Endothelial cell of umbilical vein (primary cell): ENCODE data around the gene ZBTB18. TPM values are rescaled to one million over a fixed set of nuclear protein-coding genes. Genes with fewer than 3 reads are reported as not detected.

ENCODE experiments used
- BruUV-seq: library from RNA; stranded (reverse); fragments of 400-500 nt; replicated peaks from 2 replicates; lab custom pipeline; 2021; lab: Mats Ljungman, UMichigan
- CTCF ChIA-PET: fragments of 300-600, 350-600 bp; sonication (Branson Sonifier 250); formaldehyde crosslinking; loops from one replicate; lab custom pipeline; 2021; ENCODE audit warnings: antibody characterized with exemption, inconsistent platforms; lab: Charles Lee
- POLR2A ChIA-PET: fragments of 300-600, 350-600 bp; sonication (Branson Sonifier 250); formaldehyde crosslinking; loops from one replicate; lab custom pipeline; 2021; ENCODE audit warnings: antibody characterized with exemption, inconsistent platforms; lab: Charles Lee
- DNase-seq: peaks from one replicate; pipeline ENCODE4 v3.0.0-alpha.2; 2011; ENCODE audit warnings: low read depth, low spot score
- FAIRE-seq: peaks from 2 replicates; lab custom pipeline; 2011; peaks lifted over from hg19 to GRCh38; lab: Jason Lieb, UNC
- H2AFZ ChIP-seq: 2 replicates; pipeline ENCODE4 v1.6.0; 2012; ENCODE audit warnings: low read depth, low read length, control low read depth, inconsistent platforms
- H3K27ac ChIP-seq: 2 replicates; pipeline ENCODE4 v1.5.1; 2011; ENCODE audit warnings: low read depth, mild to moderate bottlenecking, control low read depth, low read length, moderate library complexity; ENCODE audit not compliant: insufficient read depth
- H3K27me3 ChIP-seq, 2 experiments: 2 replicates each; pipeline versions ENCODE4 v1.6.0 to v1.6.1; 2011; ENCODE audit warnings: low read length in 2 of 2, mixed read lengths in 1 of 2; ENCODE audit not compliant: control insufficient read depth in 2 of 2, insufficient read depth in 2 of 2
- H3K36me3 ChIP-seq, 2 experiments: 2 replicates in 1 of 2; 3 replicates in 1 of 2; pipeline ENCODE4 v1.5.1; 2011; ENCODE audit warnings: low read length in 2 of 2, mild to moderate bottlenecking in 1 of 2, moderate library complexity in 1 of 2; ENCODE audit not compliant: control insufficient read depth in 2 of 2, insufficient read depth in 2 of 2; ENCODE audit errors: extremely low read depth in 1 of 2
- H3K4me1 ChIP-seq: 3 replicates; pipeline ENCODE4 v1.5.1; 2011; ENCODE audit warnings: mild to moderate bottlenecking, low read length; ENCODE audit not compliant: control insufficient read depth, insufficient read depth; ENCODE audit errors: extremely low read depth
- H3K4me2 ChIP-seq: 2 replicates; pipeline ENCODE4 v1.6.1; 2011; ENCODE audit warnings: low read length, control low read depth, mixed read lengths; ENCODE audit not compliant: insufficient read depth
- H3K4me3 ChIP-seq, 3 experiments: fragments of 200-600 bp in 1 of 3; sonication (generic), shearing (Covaris generic) in 1 of 3; replicated peaks in 1 of 3; 2 replicates each; pipeline ENCODE4 v1.5.1; 2011 to 2016; ENCODE audit warnings: control low read depth in 3 of 3, low read length in 3 of 3, mild to moderate bottlenecking in 2 of 3, inconsistent platforms in 1 of 3, low read depth in 1 of 3, moderate library complexity in 1 of 3; ENCODE audit not compliant: insufficient read depth in 1 of 3
- H3K79me2 ChIP-seq: 2 replicates; pipeline ENCODE4 v1.6.0; 2012; ENCODE audit warnings: low read length, inconsistent platforms; ENCODE audit not compliant: control insufficient read depth, insufficient read depth
- H3K9ac ChIP-seq: replicated peaks from 2 replicates; pipeline ENCODE3; 2011; ENCODE audit warnings: low read length, control low read depth; ENCODE audit not compliant: insufficient read depth; ENCODE audit errors: extremely low read depth
- H3K9me1 ChIP-seq: replicated peaks from 3 replicates; pipeline ENCODE4 v1.6.0; 2011; ENCODE audit warnings: mild to moderate bottlenecking, low read length; ENCODE audit not compliant: control insufficient read depth, insufficient read depth; ENCODE audit errors: extremely low read depth
- H3K9me3 ChIP-seq: replicated peaks from 2 replicates; pipeline ENCODE4 v1.5.1; 2012; ENCODE audit warnings: low read length, inconsistent platforms; ENCODE audit not compliant: control insufficient read depth, insufficient read depth
- H4K20me1 ChIP-seq: replicated peaks from 2 replicates; pipeline ENCODE3; 2011; ENCODE audit warnings: mild to moderate bottlenecking, low read length; ENCODE audit not compliant: control insufficient read depth, insufficient read depth; ENCODE audit errors: extremely low read depth
- EZH2 ChIP-seq: IDR thresholded peaks from 2 replicates; pipeline ENCODE4 v1.6.1; 2012; ENCODE audit warnings: borderline replicate concordance, low read depth, mild to moderate bottlenecking, moderate library complexity, low read length, inconsistent platforms; ENCODE audit not compliant: severe bottlenecking
- FOS ChIP-seq: IDR thresholded peaks from 2 replicates; pipeline ENCODE4 v1.6.1; 2011; ENCODE audit warnings: mild to moderate bottlenecking, low read length, moderate library complexity, borderline replicate concordance; ENCODE audit not compliant: insufficient read depth
- GATA2 ChIP-seq: IDR thresholded peaks from 2 replicates; pipeline ENCODE4 v1.7.0; 2011; ENCODE audit warnings: low read depth, mild to moderate bottlenecking, moderate library complexity, mixed read lengths, low read length; ENCODE audit not compliant: insufficient read length, insufficient read depth
- JUN ChIP-seq: IDR thresholded peaks from 2 replicates; pipeline ENCODE4 v1.6.1; 2011; ENCODE audit warnings: borderline replicate concordance, low read depth; ENCODE audit not compliant: insufficient read length, insufficient read depth
- MYC ChIP-seq: IDR thresholded peaks from one replicate; pipeline ENCODE4 v1.6.1; 2011; ENCODE audit warnings: mild to moderate bottlenecking, low read depth, low read length
- POLR2A ChIP-seq: IDR thresholded peaks from 2 replicates; pipeline ENCODE4 v1.6.1; 2012; ENCODE audit warnings: low read depth, mild to moderate bottlenecking, control low read depth, low read length
- POLR2AphosphoS5 ChIP-seq: IDR thresholded peaks from 2 replicates; pipeline ENCODE4 v1.6.1; 2012; ENCODE audit warnings: low read depth, mild to moderate bottlenecking, control low read depth, low read length, moderate library complexity; ENCODE audit not compliant: insufficient read depth
- dilution Hi-C: fragments of 300-500 bp; cut with MboI; formaldehyde crosslinking; loops from one replicate; pipeline ENCODE4 v1.15.0; 2019; ENCODE audit warnings: low sequenced_read_pairs; ENCODE audit not compliant: extremely low pct_ligation_motif_present
- intact Hi-C: fragments of 100-400 bp; cut with micrococcal nuclease; formaldehyde crosslinking; loops from one replicate; pipeline ENCODE4 v1.10.0; 2022
- polyA plus RNA-seq, 4 experiments: library from polyadenylated mRNA; depleted of rRNA in 3 of 4; stranded (reverse) in 3 of 4; unstranded in 1 of 4; fragments of >200 nt; gene quantifications; 2 replicates each; pipeline versions ENCODE4 v1.2.1 to v1.2.3, GENCODE V29; 2011 to 2012; ENCODE audit warnings: missing spikeins in 1 of 4
- total RNA-seq: library from RNA; stranded (reverse); gene quantifications from 2 replicates; pipeline ENCODE4 v1.2.3, GENCODE V29; 2021
- TF ChIP-seq, protein P1 (sequence below): IDR thresholded peaks from 2 replicates; pipeline ENCODE4 v1.6.1; 2011; ENCODE audit not compliant: insufficient read depth, insufficient read length
- TF ChIP-seq, protein P2 (sequence below), 2 donors: IDR thresholded peaks; 1 replicate in 1 of 2; 2 replicates in 1 of 2; pipeline ENCODE4 v1.5.1; 2011; ENCODE audit warnings: low read length in 2 of 2, mild to moderate bottlenecking in 2 of 2, moderate library complexity in 2 of 2, control low read depth in 1 of 2, inconsistent platforms in 1 of 2, low read depth in 1 of 2; ENCODE audit not compliant: insufficient read depth in 1 of 2; ENCODE audit errors: extremely low read depth in 1 of 2

Gene ZBTB18
- total and polyA plus RNA-seq, 2 donors (not counting 3 experiments of a cell fraction or from before 2014, with no cell fraction given): 15.5 to 21.1 TPM

DNA sequence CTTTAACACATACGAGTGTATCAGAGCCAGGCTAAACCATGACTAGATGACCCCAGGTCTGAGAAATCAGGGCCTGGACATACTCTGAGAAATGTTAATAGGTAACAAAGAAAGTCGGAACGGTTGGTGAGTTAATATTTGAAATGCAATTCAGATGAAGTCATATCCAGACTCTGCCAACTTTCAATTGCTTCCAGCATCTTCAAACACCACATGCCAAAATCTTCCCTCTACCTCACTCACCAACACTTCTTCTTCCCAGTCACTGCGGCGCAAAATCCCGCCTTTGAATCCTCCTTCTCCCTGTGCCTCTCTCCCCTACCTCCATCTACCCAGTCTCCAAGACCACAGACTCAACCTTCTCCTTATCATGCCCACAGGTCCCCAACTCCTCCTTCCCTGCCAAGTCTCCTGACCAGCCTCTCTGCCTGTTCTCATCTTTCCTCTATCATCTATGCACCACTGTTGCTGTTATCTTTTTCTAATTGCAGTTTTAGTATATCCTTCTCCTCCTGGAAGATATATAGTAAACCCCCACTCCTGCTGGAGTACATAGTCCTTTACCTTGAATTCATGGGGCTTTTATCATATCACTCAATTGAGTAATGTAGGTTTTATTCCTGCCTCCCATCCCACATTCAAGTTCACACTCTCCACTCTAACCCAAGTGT lies 41.3 kb downstream of the ZBTB18 start:
- no peak overlapping the region for H3K4me3 ChIP-seq
- H3K9me1 ChIP-seq: no peaks in the 10 kb centered on the region
- no peak overlapping the region for H3K27ac ChIP-seq
- H3K79me2 ChIP-seq: no peaks in the 10 kb centered on the region
- H4K20me1 ChIP-seq: no peaks in the 10 kb centered on the region
- no peak for FAIRE-seq
- H3K4me1 ChIP-seq: no peaks in the 10 kb centered on the region
- H3K9ac ChIP-seq: no peak overlapping the region
- DNase-seq: no peak
- H2AFZ ChIP-seq: no peak overlapping the region
- H3K27me3 ChIP-seq: no peaks in the 10 kb centered on the region
- intact Hi-C loops: no loop called here
- H3K9me3 ChIP-seq: no peaks in the 10 kb centered on the region
- POLR2A ChIA-PET: no interaction called here
- no TSS peak for BruUV-seq
- H3K36me3 ChIP-seq: no peaks in the 10 kb centered on the region
- TF ChIP-seq EZH2: no peak
- TF ChIP-seq, protein P1, sequence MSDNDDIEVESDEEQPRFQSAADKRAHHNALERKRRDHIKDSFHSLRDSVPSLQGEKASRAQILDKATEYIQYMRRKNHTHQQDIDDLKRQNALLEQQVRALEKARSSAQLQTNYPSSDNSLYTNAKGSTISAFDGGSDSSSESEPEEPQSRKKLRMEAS: no peak
- no peak for TF ChIP-seq POLR2AphosphoS5
- no peak for TF ChIP-seq POLR2A
- TF ChIP-seq, protein P2, sequence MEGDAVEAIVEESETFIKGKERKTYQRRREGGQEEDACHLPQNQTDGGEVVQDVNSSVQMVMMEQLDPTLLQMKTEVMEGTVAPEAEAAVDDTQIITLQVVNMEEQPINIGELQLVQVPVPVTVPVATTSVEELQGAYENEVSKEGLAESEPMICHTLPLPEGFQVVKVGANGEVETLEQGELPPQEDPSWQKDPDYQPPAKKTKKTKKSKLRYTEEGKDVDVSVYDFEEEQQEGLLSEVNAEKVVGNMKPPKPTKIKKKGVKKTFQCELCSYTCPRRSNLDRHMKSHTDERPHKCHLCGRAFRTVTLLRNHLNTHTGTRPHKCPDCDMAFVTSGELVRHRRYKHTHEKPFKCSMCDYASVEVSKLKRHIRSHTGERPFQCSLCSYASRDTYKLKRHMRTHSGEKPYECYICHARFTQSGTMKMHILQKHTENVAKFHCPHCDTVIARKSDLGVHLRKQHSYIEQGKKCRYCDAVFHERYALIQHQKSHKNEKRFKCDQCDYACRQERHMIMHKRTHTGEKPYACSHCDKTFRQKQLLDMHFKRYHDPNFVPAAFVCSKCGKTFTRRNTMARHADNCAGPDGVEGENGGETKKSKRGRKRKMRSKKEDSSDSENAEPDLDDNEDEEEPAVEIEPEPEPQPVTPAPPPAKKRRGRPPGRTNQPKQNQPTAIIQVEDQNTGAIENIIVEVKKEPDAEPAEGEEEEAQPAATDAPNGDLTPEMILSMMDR (IDR thresholded peaks at IDR 0.05; ENCODE audit: extremely low read depth in 1 of 2, insufficient read depth in 1 of 2, low read depth in 1 of 2, low read length in 2 of 2): no peak
- TF ChIP-seq MYC: no peak
- no peak for TF ChIP-seq JUN
- no peak for TF ChIP-seq GATA2
- no peak for TF ChIP-seq FOS
- no peak overlapping the region for H3K4me2 ChIP-seq
- dilution Hi-C loops: no loop called here
- CTCF ChIA-PET: no interaction called here
